HUES64 (cell line): ENCODE measurements around the gene FAM228B. TPM values are rescaled to one million over a fixed set of nuclear protein-coding genes. Genes with fewer than 3 reads are reported as not detected.

Experiments
- H3K27ac ChIP-seq: 2 replicates; pipeline ENCODE4 v1.7.0; 2013; ENCODE audit warnings: low read depth, low read length, inconsistent platforms
- H3K27me3 ChIP-seq: 2 replicates; pipeline ENCODE4 v1.6.1; 2013; ENCODE audit warnings: mild to moderate bottlenecking, low read length; ENCODE audit not compliant: insufficient read depth
- H3K36me3 ChIP-seq: 2 replicates; pipeline ENCODE4 v1.6.1; 2013; ENCODE audit warnings: mild to moderate bottlenecking, low read length; ENCODE audit not compliant: insufficient read depth
- H3K4me1 ChIP-seq: 2 replicates; pipeline ENCODE4 v1.6.1; 2013; ENCODE audit warnings: mild to moderate bottlenecking, low read length, moderate library complexity; ENCODE audit not compliant: insufficient read depth
- H3K4me3 ChIP-seq: 2 replicates; pipeline ENCODE4 v1.5.1; 2013; ENCODE audit warnings: mild to moderate bottlenecking, low read length, moderate library complexity
- H3K9ac ChIP-seq: 2 replicates; pipeline ENCODE4 v1.6.1; 2013; ENCODE audit warnings: mild to moderate bottlenecking, low read depth, low read length
- H3K9me3 ChIP-seq: 2 replicates; pipeline ENCODE4 v1.6.1; 2013; ENCODE audit warnings: low read depth, low read length; ENCODE audit not compliant: insufficient read depth
- WGBS: fragments of 150-250, 120-280 bp; methylation state at CpG from one replicate; pipeline ENCODE4 v1.1.7; 2013; ENCODE audit warnings: missing lambda C conversion rate; 5-methylcytosine and 5-hydroxymethylcytosine counted together
- polyA plus RNA-seq, 2 experiments: library from polyadenylated mRNA; stranded (reverse); fragments of 50-300 nt; gene quantifications; one replicate each; pipeline ENCODE4 v1.2.3, GENCODE V29; 2013

FAM228B gene
- 2.1 TPM for polyA plus RNA-seq (2013, experiment 1 of 2)
- 3.6 TPM for polyA plus RNA-seq (2013, experiment 2 of 2)

GRCh38 chr2:24123195-24123921 is at the start of gene FAM228B, which contains the start of gene PFN4:
TSS of gene FAM228B (plus strand) at chr2:24123469. CDS start at chr2:24124362, 893 bp downstream.
TSS of gene PFN4 (minus strand) at chr2:24123334. CDS start at chr2:24122535, 799 bp downstream.
- 0 out of 2 replicates have a peak within 1 kb of the TSS, but pooled peaks have one; percentile 15 for H3K27ac ChIP-seq
- H3K27me3 ChIP-seq, result peaks cover 15% of the 10 kb centered on the region
- H3K36me3 ChIP-seq, result no peaks in the 10 kb centered on the region
- H3K4me1 ChIP-seq, result peaks cover 17% of the 10 kb centered on the region
- H3K9ac ChIP-seq, result peak within 1 kb of the TSS; percentile 73
- WGBS, result under 1% methylated on average over 103 of the region's 103 CpGs
- H3K4me3 ChIP-seq, result peak within 1 kb of the TSS; percentile 71
- H3K9me3 ChIP-seq, result no peaks in the 10 kb centered on the region

- Histone ChIP-seq H3K36me3 (peaks cover 53% of the 10 kb centered on the region), H3K4me1 (peaks cover 11% of the 10 kb centered on the region), H3K27me3 (no peaks in the 10 kb centered on the region), H3K4me3 (no peak overlapping the region), H3K9ac (no peak overlapping the region), H3K9me3 (no peaks in the 10 kb centered on the region), H3K27ac (no peak overlapping the region)
- WGBS, result 96% methylated on average over 3 of the region's 6 CpGs
Measured at GRCh38 chr2:24073816-24074215, 49.5 kb upstream of the FAM228B start.

DNA sequence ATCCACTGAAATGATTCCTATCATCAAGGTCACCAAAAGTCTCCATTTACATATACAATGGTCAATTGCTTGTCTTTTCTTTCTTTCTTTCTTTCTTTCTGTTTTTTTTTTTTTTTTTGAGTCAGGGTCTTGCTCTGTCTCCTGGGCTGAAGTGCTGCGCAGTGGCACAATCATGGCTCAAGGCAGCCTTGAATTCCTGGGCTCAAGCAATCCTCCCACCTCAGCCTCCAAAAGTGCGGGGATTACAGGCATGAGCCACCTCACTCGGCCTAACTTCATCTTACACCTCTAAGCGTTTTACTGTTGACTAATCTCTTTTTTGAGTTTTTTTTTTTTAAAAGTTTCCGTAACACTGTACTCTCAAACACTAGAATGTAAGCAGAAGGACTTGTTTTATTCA is 48.0 kb upstream of the FAM228B start:
- Histone ChIP-seq H3K4me3 (peak overlapping the region; percentile 89), H3K4me1 (peaks cover 11% of the 10 kb centered on the region), H3K27ac (no peak overlapping the region), H3K27me3 (no peaks in the 10 kb centered on the region), H3K36me3 (peaks cover 52% of the 10 kb centered on the region), H3K9me3 (no peaks in the 10 kb centered on the region), H3K9ac (peak overlapping the region; percentile 85)
- 76% methylated on average over 5 of the region's 5 CpGs for WGBS

GRCh38 chr2:24075915-24076848 is 47.1 kb upstream of the FAM228B start, which contains the start of gene SF3B6:
TSS of gene SF3B6 (minus strand) at chr2:24076326. CDS start at chr2:24076229, 97 bp downstream.
- peak within 1 kb of the TSS; percentile 85 for H3K9ac ChIP-seq
- H3K9me3 ChIP-seq, result no peaks in the 10 kb centered on the region
- WGBS, result under 1% methylated on average over 64 of the region's 64 CpGs
- H3K27me3 ChIP-seq, result no peaks in the 10 kb centered on the region
- peaks cover 53% of the 10 kb centered on the region for H3K36me3 ChIP-seq
- peak within 1 kb of the TSS; percentile 89 for H3K4me3 ChIP-seq
- peaks cover 11% of the 10 kb centered on the region for H3K4me1 ChIP-seq
- H3K27ac ChIP-seq, result peak within 1 kb of the TSS; percentile 88

- Histone ChIP-seq H3K36me3 (peaks cover 49% of the 10 kb centered on the region), H3K27ac (peak overlapping the region; percentile 62; the same call in 1 of the 2 replicates)
- WGBS, result 5% methylated on average over 41 of the region's 41 CpGs
Measured at GRCh38 chr2:24076849-24077534, 46.3 kb upstream of the FAM228B start.

GRCh38 chr2:24077535-24077877 is 45.8 kb upstream of the FAM228B start:
- Histone ChIP-seq H3K27ac (peak overlapping the region; percentile 62; the same call in 1 of the 2 replicates), H3K27me3 (no peaks in the 10 kb centered on the region), H3K9me3 (no peaks in the 10 kb centered on the region), H3K4me3 (peak overlapping the region; percentile 89), H3K9ac (peak overlapping the region; percentile 74), H3K4me1 (peaks cover 11% of the 10 kb centered on the region), H3K36me3 (peaks cover 50% of the 10 kb centered on the region)
- WGBS, result 49% methylated on average over 9 of the region's 9 CpGs

More at GRCh38 chr2:24076849-24077534, 46.3 kb upstream of the FAM228B start:
- Histone ChIP-seq H3K9me3 (no peaks in the 10 kb centered on the region), H3K27me3 (no peaks in the 10 kb centered on the region), H3K4me1 (peaks cover 11% of the 10 kb centered on the region), H3K4me3 (peak overlapping the region; percentile 89), H3K9ac (peak overlapping the region; percentile 74)

DNA sequence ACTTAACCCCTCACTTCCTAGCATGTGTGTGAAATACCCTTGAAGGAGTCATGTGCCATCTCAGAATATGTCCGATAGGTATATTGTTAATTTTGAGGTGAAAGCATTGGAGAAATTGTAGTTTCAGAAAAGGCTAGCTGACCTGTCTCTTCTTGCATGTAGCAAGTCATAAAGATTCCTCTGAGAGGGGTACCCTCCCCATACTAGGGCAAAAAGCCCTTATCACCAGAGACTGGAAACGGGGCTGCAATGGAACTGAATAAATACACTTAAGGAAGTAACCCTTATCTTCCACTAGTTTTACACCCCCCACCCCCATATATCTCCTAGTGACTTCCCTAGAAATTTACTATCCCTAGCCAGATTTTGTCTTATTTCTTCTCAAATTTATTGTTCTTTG is 45.4 kb upstream of the FAM228B start:
- peak overlapping the region; percentile 89 for H3K4me3 ChIP-seq
- peak overlapping the region; percentile 74 for H3K9ac ChIP-seq
- peaks cover 13% of the 10 kb centered on the region for H3K4me1 ChIP-seq
- H3K36me3 ChIP-seq, result peaks cover 50% of the 10 kb centered on the region
- no peak overlapping the region; the same call in 1 of the 2 replicates for H3K27ac ChIP-seq
- H3K9me3 ChIP-seq, result no peaks in the 10 kb centered on the region
- no peaks in the 10 kb centered on the region for H3K27me3 ChIP-seq
- WGBS, result 93% methylated on average over 2 of the region's 2 CpGs

DNA sequence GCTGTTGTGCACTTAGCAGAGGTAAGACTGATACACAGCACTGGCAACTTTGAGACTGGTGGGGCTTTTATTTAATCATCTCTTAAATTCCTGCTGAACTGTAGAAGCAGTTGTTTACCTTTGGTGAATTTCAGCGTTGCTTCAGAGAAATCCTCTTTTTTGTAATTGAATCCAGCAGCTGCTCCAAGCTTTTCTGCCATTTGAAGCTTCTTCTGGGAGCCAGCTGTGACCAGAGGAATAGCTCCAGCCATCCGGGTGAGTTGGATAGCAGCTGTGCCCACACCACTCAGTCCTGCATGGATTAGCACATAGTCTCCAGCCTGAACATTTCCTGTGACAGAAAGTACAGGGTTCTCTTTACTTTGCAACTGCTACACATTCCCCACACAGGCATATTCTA is 42.6 kb upstream of the FAM228B start:
- Histone ChIP-seq H3K27ac (no peak overlapping the region), H3K9ac (no peak overlapping the region), H3K27me3 (no peaks in the 10 kb centered on the region), H3K4me1 (peaks cover 15% of the 10 kb centered on the region), H3K4me3 (no peak overlapping the region), H3K9me3 (no peaks in the 10 kb centered on the region), H3K36me3 (peaks cover 37% of the 10 kb centered on the region)
- 88% methylated on average over 2 of the region's 2 CpGs for WGBS

DNA sequence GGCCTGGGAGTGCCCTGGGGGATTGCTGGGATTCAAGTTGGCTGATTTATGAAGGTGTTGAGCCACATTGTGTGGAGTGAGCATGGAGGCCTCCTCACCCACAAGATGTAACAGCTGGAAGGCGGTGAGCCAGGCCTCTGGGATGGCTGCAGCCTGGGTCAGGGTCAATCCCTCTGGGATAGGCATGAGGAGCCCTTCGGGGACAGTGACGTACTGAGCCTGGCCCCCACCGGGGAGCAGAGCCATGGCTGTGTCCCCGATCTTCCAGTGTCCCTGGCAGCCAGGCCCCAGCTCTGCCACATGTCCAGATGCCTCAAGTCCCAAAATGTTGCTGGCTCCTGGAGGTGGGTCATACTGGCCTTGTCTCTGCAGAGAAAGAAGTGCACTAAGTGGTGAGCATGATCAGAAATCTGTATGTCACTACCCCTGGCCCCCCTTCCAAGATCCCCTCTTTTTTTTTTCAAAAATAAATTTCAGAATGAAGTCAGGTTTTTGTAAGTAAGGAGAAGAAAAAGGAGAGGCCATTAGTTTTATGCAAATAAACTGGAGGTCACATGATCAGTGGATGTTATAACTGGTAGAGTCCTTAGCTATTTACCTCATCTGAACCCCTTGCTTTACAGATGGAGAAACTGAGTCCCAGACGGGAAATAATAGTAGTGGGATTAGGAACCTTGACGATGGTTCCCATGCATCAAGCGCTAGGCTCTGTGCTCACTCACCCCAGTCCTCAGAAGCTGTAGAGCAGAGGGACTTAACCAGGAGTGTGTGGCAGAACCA is 40.3 kb upstream of the FAM228B start:
- 88% methylated on average over 8 of the region's 8 CpGs for WGBS
- Histone ChIP-seq H3K4me3 (peak overlapping the region; percentile 79), H3K27me3 (no peaks in the 10 kb centered on the region), H3K9me3 (no peaks in the 10 kb centered on the region), H3K4me1 (peaks cover 11% of the 10 kb centered on the region), H3K36me3 (peaks cover 35% of the 10 kb centered on the region), H3K27ac (peak overlapping the region; percentile 99), H3K9ac (peak overlapping the region; percentile 94)
